ENCODE measurements around the gene MAD1L1. TPM values are rescaled to one million over a fixed set of nuclear protein-coding genes. Genes with fewer than 3 reads are reported as not detected.

Gene MAD1L1
- total and polyA plus RNA-seq, 2 of the 13 experiments (the other 11 are each of a cell fraction or from before 2014, with no cell fraction given): 17.4 to 64.7 TPM

GRCh38 chr7:2232766-2233520, at the start of gene MAD1L1 (continued):
- TF ChIP-seq MXD1 (CRISPR knock-in tag; IDR thresholded peaks at IDR 0.05) (no peak; the same call in 1 of the 2 replicates), CCAR2 (optimal IDR thresholded peaks at IDR 0.05; ENCODE audit: low read depth, low read length) (no peak), ZNF503 (CRISPR knock-in tag; IDR thresholded peaks at IDR 0.05) (0 out of 2 replicates have a peak, but pooled peaks have one; percentile 51), ZNF264 (CRISPR knock-in tag; IDR thresholded peaks at IDR 0.05) (peak; percentile 82; the same call in 1 of the 2 replicates), PBX3 (CRISPR knock-in tag; IDR thresholded peaks at IDR 0.05; ENCODE audit: borderline replicate concordance) (no peak), ZBTB46 (CRISPR knock-in tag; IDR thresholded peaks at IDR 0.05; ENCODE audit: borderline replicate concordance) (no peak), KLF15 (CRISPR knock-in tag; IDR thresholded peaks at IDR 0.05; ENCODE audit: borderline replicate concordance) (no peak), SKIL (CRISPR knock-in tag; IDR thresholded peaks at IDR 0.05; ENCODE audit: borderline replicate concordance) (no peak), IKZF1 (IDR thresholded peaks at IDR 0.05) (no peak), ZNF780A (CRISPR knock-in tag; IDR thresholded peaks at IDR 0.05) (no peak), ZXDC (CRISPR knock-in tag; IDR thresholded peaks at IDR 0.05) (no peak), CCDC6 (CRISPR knock-in tag; IDR thresholded peaks at IDR 0.05) (no peak), NKX3-1 (CRISPR knock-in tag; IDR thresholded peaks at IDR 0.05) (0 out of 2 replicates have a peak, but pooled peaks have one; percentile 63), ZBTB3 (CRISPR knock-in tag; IDR thresholded peaks at IDR 0.05; ENCODE audit: borderline replicate concordance, low read depth) (0 out of 2 replicates have a peak, but pooled peaks have one; percentile 39), TOE1 (CRISPR knock-in tag; IDR thresholded peaks at IDR 0.05) (no peak), SUZ12 (IDR thresholded peaks at IDR 0.05; ENCODE audit: low read depth, low read length) (no peak), ZBTB42 (CRISPR knock-in tag; IDR thresholded peaks at IDR 0.05) (no peak), ZNF678 (CRISPR knock-in tag; IDR thresholded peaks at IDR 0.05) (no peak)

Data from HepG2 (cell line).